Testis (tissue), 2 donors: ENCODE results near the gene F12.
"Not testable (repeated sequence)": the region's sequence is repeated elsewhere in the genome, so short reads cannot be mapped to it uniquely, and the experiment has no call there.

Source experiments
- POLR2A ChIP-seq: fragments of 450-650 bp; IDR thresholded peaks from one replicate; pipeline ENCODE4 v1.6.1; 2017; ENCODE audit warnings: antibody characterized with exemption, mild to moderate bottlenecking, moderate library complexity
- TF ChIP-seq, protein P1 (sequence below), 3 experiments: fragments of 450-650 bp in 2 of 3; fragments of 200-600 bp in 1 of 3; sonication (generic) in 1 of 3; IDR thresholded peaks; one replicate each; pipeline ENCODE4 v1.5.1; 2016 to 2019; ENCODE audit warnings: antibody characterized with exemption in 3 of 3, mild to moderate bottlenecking in 2 of 3, moderate library complexity in 1 of 3

- TF ChIP-seq, protein P1, sequence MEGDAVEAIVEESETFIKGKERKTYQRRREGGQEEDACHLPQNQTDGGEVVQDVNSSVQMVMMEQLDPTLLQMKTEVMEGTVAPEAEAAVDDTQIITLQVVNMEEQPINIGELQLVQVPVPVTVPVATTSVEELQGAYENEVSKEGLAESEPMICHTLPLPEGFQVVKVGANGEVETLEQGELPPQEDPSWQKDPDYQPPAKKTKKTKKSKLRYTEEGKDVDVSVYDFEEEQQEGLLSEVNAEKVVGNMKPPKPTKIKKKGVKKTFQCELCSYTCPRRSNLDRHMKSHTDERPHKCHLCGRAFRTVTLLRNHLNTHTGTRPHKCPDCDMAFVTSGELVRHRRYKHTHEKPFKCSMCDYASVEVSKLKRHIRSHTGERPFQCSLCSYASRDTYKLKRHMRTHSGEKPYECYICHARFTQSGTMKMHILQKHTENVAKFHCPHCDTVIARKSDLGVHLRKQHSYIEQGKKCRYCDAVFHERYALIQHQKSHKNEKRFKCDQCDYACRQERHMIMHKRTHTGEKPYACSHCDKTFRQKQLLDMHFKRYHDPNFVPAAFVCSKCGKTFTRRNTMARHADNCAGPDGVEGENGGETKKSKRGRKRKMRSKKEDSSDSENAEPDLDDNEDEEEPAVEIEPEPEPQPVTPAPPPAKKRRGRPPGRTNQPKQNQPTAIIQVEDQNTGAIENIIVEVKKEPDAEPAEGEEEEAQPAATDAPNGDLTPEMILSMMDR (IDR thresholded peaks at IDR 0.05) = not testable (repeated sequence)
- not testable (repeated sequence) for TF ChIP-seq POLR2A
Measured at GRCh38 chr5:177375516-177375915, 33.8 kb downstream of the F12 start.
